ENCODE measurements around the gene VLDLR. TPM values are rescaled to one million over a fixed set of nuclear protein-coding genes. Genes with fewer than 3 reads are reported as not detected.

The VLDLR gene
- 10 to 100 TPM; 11.0 to 13.4 TPM for polyA plus RNA-seq

DNA sequence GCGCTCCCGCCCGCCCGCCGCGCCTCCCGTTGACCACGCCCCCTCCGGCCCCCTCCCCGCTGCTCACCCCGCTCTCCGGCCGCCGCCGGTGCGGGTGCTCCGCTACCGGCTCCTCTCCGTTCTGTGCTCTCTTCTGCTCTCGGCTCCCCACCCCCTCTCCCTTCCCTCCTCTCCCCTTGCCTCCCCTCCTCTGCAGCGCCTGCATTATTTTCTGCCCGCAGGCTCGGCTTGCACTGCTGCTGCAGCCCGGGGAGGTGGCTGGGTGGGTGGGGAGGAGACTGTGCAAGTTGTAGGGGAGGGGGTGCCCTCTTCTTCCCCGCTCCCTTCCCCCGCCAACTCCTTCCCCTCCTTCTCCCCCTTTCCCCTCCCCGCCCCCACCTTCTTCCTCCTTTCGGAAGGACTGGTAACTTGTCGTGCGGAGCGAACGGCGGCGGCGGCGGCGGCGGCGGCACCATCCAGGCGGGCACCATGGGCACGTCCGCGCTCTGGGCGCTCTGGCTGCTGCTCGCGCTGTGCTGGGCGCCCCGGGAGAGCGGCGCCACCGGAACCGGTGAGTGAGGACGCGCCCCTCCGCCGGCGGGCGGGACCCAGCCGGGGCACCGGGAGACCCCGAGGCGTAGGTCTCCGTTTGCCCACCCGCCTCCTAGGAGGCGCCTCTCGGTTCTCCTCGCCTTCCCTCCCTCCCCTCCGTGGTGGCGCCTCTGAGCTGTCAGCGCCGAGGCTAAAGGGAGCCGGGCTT, at the start of gene VLDLR:
VLDLR (plus strand) TSS at position 66 of the 739 bp plus-strand sequence; CDS start at position 469, 403 bp downstream.
- Histone ChIP-seq H3K27me3 (ENCODE audit: control insufficient read depth in 1 of 2, insufficient read depth in 2 of 2, low read length in 2 of 2) (no peaks in the 10 kb centered on the region), H3K9me3 (ENCODE audit: control insufficient read depth in 2 of 2, insufficient read depth in 1 of 2, low read depth in 1 of 2, low read length in 1 of 2) (no peaks in the 10 kb centered on the region), H3K4me3 (ENCODE audit: low read depth in 1 of 2, low read length in 2 of 2) (peak within 1 kb of the TSS; percentile 77 to 79), H3K36me3 (ENCODE audit: control insufficient read depth in 2 of 2, insufficient read depth in 2 of 2, low read length in 1 of 2) (no peaks in the 10 kb centered on the region), H3K4me1 (ENCODE audit: control insufficient read depth in 2 of 2, insufficient read depth in 2 of 2, low read length in 1 of 2) (peaks cover 0 to 3% of the 10 kb centered on the region in 2 donors), H3K27ac (ENCODE audit: low read depth in 2 of 2, low read length in 1 of 2) (peak within 1 kb of the TSS; percentile 84 to 85)
- 1% methylated on average over 23 to 72 of the region's 72 CpGs for WGBS, 2 donors

DNA sequence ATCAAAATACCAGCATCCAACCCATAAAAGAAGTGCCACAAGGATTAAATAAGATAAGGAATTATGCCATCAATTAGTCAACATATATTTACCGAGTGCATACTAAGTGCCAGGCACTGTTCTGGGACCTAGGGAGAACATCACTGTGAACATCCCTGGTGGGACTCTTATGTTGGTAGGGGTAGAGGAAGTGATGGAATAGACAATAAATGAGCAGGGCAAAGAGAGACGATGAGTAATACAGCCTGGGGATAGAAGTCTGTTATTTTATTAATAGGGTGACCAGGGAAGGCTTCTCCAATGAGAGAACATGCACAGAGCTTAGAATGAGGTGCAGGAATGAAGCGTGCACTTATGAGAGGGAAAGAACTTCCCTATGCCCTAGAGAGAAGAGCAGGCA, 47.4 kb upstream of the VLDLR start:
- Histone ChIP-seq H3K36me3 (ENCODE audit: control insufficient read depth in 2 of 2, insufficient read depth in 2 of 2, low read length in 1 of 2) (no peaks in the 10 kb centered on the region), H3K4me3 (ENCODE audit: low read depth in 1 of 2, low read length in 2 of 2) (no peak overlapping the region), H3K27me3 (ENCODE audit: control insufficient read depth in 1 of 2, insufficient read depth in 2 of 2, low read length in 2 of 2) (no peaks in the 10 kb centered on the region), H3K9me3 (ENCODE audit: control insufficient read depth in 2 of 2, insufficient read depth in 1 of 2, low read depth in 1 of 2, low read length in 1 of 2) (no peaks in the 10 kb centered on the region), H3K27ac (ENCODE audit: low read depth in 2 of 2, low read length in 1 of 2) (no peak overlapping the region), H3K4me1 (ENCODE audit: control insufficient read depth in 2 of 2, insufficient read depth in 2 of 2, low read length in 1 of 2) (no peaks in the 10 kb centered on the region)
- 74 to 88% methylated on average over 3 of the region's 3 CpGs for WGBS, 2 donors

DNA sequence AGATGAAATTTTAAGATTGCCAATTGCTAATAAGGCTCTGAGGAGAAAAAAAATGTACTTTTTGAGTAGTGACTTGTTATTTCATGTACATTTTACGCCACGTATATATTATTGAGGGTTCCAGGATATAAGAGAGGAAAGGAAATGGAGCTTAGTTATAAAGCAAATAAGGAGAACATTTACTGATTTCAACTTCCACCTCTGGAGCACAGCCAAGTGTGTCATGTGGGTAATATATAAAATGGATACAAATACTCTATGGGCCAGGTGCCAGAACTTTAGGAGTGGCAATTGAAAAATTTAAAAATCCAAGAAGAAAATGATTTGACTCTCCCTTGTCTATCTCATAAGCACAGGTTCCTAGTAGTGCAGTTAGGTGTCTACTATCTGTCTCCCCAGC, 45.0 kb upstream of the VLDLR start:
- WGBS, 2 donors, result 67 to 73% methylated on average over 2 of the region's 2 CpGs
- Histone ChIP-seq H3K4me1 (ENCODE audit: control insufficient read depth in 2 of 2, insufficient read depth in 2 of 2, low read length in 1 of 2) (no peaks in the 10 kb centered on the region), H3K27ac (ENCODE audit: low read depth in 2 of 2, low read length in 1 of 2) (no peak overlapping the region), H3K36me3 (ENCODE audit: control insufficient read depth in 2 of 2, insufficient read depth in 2 of 2, low read length in 1 of 2) (no peaks in the 10 kb centered on the region), H3K9me3 (ENCODE audit: control insufficient read depth in 2 of 2, insufficient read depth in 1 of 2, low read depth in 1 of 2, low read length in 1 of 2) (no peaks in the 10 kb centered on the region), H3K4me3 (ENCODE audit: low read depth in 1 of 2, low read length in 2 of 2) (no peak overlapping the region), H3K27me3 (ENCODE audit: control insufficient read depth in 1 of 2, insufficient read depth in 2 of 2, low read length in 2 of 2) (no peaks in the 10 kb centered on the region)

DNA sequence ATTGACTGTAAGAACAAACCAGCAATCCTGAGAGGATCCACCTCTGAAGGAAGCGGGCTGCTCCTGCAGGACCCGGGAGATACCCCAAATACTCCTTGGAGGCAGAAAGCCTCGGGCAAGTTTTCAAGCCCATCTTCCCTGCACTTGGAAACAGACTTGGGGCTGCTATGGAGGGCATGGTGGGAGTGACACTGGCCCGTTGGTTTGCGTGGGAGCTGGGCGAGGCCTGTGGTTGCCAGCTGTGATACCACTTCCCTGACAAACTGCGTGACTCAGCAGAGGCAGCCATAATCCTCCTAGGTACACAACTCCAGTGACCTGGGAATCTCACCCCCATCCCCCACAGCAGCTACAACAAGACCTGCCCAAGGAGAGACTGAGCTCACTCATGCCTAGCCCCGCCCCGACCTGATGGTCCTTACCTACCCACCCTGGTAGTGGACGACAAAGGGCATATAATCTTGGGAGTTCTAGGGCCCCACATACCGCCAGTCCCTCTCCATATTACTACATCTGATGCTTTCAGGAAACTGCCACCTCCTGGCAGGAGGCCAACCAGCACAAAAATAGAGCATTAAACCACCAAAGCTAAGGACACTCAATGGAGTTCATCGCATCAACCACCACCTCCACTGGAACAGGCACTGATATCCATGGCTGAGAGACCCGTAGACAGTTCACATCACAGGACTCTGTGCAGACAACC, 38.1 kb upstream of the VLDLR start:
- no peaks in the 10 kb centered on the region for H3K36me3 ChIP-seq (ENCODE audit: control insufficient read depth in 2 of 2, insufficient read depth in 2 of 2, low read length in 1 of 2)
- no peak overlapping the region for H3K4me3 ChIP-seq (ENCODE audit: low read depth in 1 of 2, low read length in 2 of 2)
- H3K27ac ChIP-seq (ENCODE audit: low read depth in 2 of 2, low read length in 1 of 2), result no peak overlapping the region
- WGBS, 2 donors, result 88 to 90% methylated on average over 13 of the region's 13 CpGs
- H3K27me3 ChIP-seq (ENCODE audit: control insufficient read depth in 1 of 2, insufficient read depth in 2 of 2, low read length in 2 of 2), result no peaks in the 10 kb centered on the region
- H3K9me3 ChIP-seq (ENCODE audit: control insufficient read depth in 2 of 2, insufficient read depth in 1 of 2, low read depth in 1 of 2, low read length in 1 of 2), result peaks cover 0 to 4% of the 10 kb centered on the region in 2 donors
- no peaks in the 10 kb centered on the region for H3K4me1 ChIP-seq (ENCODE audit: control insufficient read depth in 2 of 2, insufficient read depth in 2 of 2, low read length in 1 of 2)

DNA sequence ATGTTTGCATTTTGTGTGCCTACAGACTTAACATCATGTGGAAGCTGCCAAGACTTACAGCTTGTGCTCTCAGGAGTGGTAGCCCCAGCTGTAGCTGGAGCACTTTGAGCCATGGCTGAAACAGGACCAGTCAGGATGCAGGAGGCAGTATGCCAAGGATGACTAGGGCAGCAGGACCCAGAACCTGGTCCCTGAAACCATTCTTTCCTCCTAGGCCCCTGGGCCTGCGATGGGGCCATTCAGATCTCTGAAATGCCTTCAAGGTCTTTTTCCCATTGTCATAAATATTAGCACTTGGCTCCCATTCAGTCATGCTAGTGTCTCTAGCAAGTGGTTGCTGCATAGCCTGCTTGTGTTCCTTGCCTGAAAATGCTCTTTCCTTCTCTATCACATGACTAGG, 29.6 kb upstream of the VLDLR start:
- Histone ChIP-seq H3K27ac (ENCODE audit: low read depth in 2 of 2, low read length in 1 of 2) (no peak overlapping the region), H3K4me1 (ENCODE audit: control insufficient read depth in 2 of 2, insufficient read depth in 2 of 2, low read length in 1 of 2) (no peaks in the 10 kb centered on the region), H3K4me3 (ENCODE audit: low read depth in 1 of 2, low read length in 2 of 2) (no peak overlapping the region), H3K27me3 (ENCODE audit: control insufficient read depth in 1 of 2, insufficient read depth in 2 of 2, low read length in 2 of 2) (no peaks in the 10 kb centered on the region), H3K36me3 (ENCODE audit: control insufficient read depth in 2 of 2, insufficient read depth in 2 of 2, low read length in 1 of 2) (no peaks in the 10 kb centered on the region), H3K9me3 (ENCODE audit: control insufficient read depth in 2 of 2, insufficient read depth in 1 of 2, low read depth in 1 of 2, low read length in 1 of 2) (peaks cover 3 to 10% of the 10 kb centered on the region in 2 donors)
- 83 to 89% methylated on average over 1 of the region's 1 CpG for WGBS, 2 donors

DNA sequence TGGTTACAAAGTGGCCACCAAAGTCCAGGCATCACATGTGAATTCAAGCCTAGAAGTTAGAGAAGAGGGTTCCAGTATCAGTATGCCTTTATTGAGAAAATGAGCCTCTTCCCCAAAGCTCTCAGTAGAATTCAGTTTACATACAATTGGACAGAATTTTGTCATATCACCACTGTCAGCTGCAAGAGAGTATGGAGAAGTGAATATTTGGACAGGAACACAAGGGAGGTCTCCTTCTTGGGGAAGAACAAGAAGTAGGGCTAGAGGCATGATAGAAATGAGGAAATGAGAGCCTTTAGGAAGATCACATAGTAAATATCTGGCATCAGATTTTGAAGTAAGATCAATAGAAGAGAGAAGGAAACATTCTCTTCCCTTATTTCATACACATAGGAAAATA, 27.8 kb upstream of the VLDLR start:
- Histone ChIP-seq H3K4me1 (ENCODE audit: control insufficient read depth in 2 of 2, insufficient read depth in 2 of 2, low read length in 1 of 2) (no peaks in the 10 kb centered on the region), H3K4me3 (ENCODE audit: low read depth in 1 of 2, low read length in 2 of 2) (no peak overlapping the region), H3K36me3 (ENCODE audit: control insufficient read depth in 2 of 2, insufficient read depth in 2 of 2, low read length in 1 of 2) (no peaks in the 10 kb centered on the region), H3K9me3 (ENCODE audit: control insufficient read depth in 2 of 2, insufficient read depth in 1 of 2, low read depth in 1 of 2, low read length in 1 of 2) (peaks cover 3 to 10% of the 10 kb centered on the region in 2 donors), H3K27ac (ENCODE audit: low read depth in 2 of 2, low read length in 1 of 2) (no peak overlapping the region), H3K27me3 (ENCODE audit: control insufficient read depth in 1 of 2, insufficient read depth in 2 of 2, low read length in 2 of 2) (no peaks in the 10 kb centered on the region)

DNA sequence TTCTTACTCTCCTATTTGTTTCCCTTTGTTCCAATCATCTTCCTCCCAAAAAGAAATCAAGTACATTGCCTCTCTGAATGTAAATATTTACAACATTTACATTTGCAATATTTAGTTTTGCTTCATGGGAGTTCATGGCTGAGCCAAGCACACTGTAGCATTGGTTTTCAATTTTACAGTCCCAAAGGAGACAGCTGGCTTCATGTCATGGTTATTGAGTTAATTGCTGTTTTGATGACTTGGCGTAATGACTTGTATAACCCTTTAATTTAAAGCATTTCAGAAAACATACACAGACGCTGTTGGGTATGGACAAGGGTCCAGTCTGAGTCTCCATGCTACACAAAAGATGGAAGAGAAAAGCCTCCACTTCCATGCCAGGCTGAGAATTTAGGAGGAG, 25.6 kb upstream of the VLDLR start:
- Histone ChIP-seq H3K4me1 (ENCODE audit: control insufficient read depth in 2 of 2, insufficient read depth in 2 of 2, low read length in 1 of 2) (no peaks in the 10 kb centered on the region), H3K27me3 (ENCODE audit: control insufficient read depth in 1 of 2, insufficient read depth in 2 of 2, low read length in 2 of 2) (no peaks in the 10 kb centered on the region), H3K27ac (ENCODE audit: low read depth in 2 of 2, low read length in 1 of 2) (no peak overlapping the region), H3K36me3 (ENCODE audit: control insufficient read depth in 2 of 2, insufficient read depth in 2 of 2, low read length in 1 of 2) (no peaks in the 10 kb centered on the region), H3K9me3 (ENCODE audit: control insufficient read depth in 2 of 2, insufficient read depth in 1 of 2, low read depth in 1 of 2, low read length in 1 of 2) (peaks cover 3 to 8% of the 10 kb centered on the region in 2 donors), H3K4me3 (ENCODE audit: low read depth in 1 of 2, low read length in 2 of 2) (no peak overlapping the region)
- 64 to 87% methylated on average over 2 of the region's 2 CpGs for WGBS, 2 donors

DNA sequence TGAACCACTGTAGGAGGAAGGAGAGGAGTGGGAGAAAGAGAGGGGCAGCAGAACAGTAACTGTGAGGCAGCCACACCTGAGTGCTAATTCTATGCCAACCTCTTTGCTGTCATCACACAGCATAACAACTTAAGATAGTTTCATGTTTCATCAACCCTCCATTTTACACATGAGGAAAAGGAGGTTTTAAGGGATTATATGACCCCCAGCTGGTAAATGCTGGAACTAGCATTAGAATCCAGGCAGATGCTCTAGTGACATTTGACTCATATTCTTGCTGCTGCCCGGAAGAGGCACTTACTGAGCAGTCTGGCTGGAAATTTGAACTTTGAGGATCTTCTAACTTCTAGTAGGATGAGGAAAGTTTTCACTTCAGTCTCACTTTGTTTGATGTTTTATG, 24.1 kb upstream of the VLDLR start:
- H3K36me3 ChIP-seq (ENCODE audit: control insufficient read depth in 2 of 2, insufficient read depth in 2 of 2, low read length in 1 of 2), result no peaks in the 10 kb centered on the region
- H3K27ac ChIP-seq (ENCODE audit: low read depth in 2 of 2, low read length in 1 of 2), result no peak overlapping the region
- H3K4me3 ChIP-seq (ENCODE audit: low read depth in 1 of 2, low read length in 2 of 2), result no peak overlapping the region
- H3K4me1 ChIP-seq (ENCODE audit: control insufficient read depth in 2 of 2, insufficient read depth in 2 of 2, low read length in 1 of 2), result no peaks in the 10 kb centered on the region
- 73 to 75% methylated on average over 1 of the region's 1 CpG for WGBS, 2 donors
- H3K9me3 ChIP-seq (ENCODE audit: control insufficient read depth in 2 of 2, insufficient read depth in 1 of 2, low read depth in 1 of 2, low read length in 1 of 2), result no peaks in the 10 kb centered on the region
- H3K27me3 ChIP-seq (ENCODE audit: control insufficient read depth in 1 of 2, insufficient read depth in 2 of 2, low read length in 2 of 2), result no peaks in the 10 kb centered on the region

DNA sequence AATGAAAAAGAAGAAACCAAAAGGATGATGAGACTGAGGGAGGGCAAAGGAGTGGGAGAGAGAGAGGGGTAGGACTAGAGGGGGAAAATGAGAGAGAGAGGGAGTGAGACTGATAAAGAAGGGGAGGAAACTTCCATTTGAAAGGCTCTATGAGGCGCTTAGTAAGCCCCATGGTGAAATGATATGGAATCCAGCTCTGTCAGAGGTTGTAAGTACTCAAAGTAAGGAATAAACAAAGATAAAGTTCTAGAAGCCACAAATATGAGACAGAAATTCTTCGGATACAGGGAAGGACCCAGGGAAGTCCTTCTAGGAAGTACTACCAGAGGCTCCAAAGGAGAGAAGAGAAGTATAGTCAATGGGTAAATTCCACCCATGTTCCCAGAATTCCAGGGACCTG, 21.7 kb upstream of the VLDLR start:
- no peaks in the 10 kb centered on the region for H3K9me3 ChIP-seq (ENCODE audit: control insufficient read depth in 2 of 2, insufficient read depth in 1 of 2, low read depth in 1 of 2, low read length in 1 of 2)
- H3K27ac ChIP-seq (ENCODE audit: low read depth in 2 of 2, low read length in 1 of 2), result no peak overlapping the region
- H3K36me3 ChIP-seq (ENCODE audit: control insufficient read depth in 2 of 2, insufficient read depth in 2 of 2, low read length in 1 of 2), result no peaks in the 10 kb centered on the region
- 87 to 90% methylated on average over 2 of the region's 2 CpGs for WGBS, 2 donors
- H3K4me3 ChIP-seq (ENCODE audit: low read depth in 1 of 2, low read length in 2 of 2), result no peak overlapping the region
- no peaks in the 10 kb centered on the region for H3K27me3 ChIP-seq (ENCODE audit: control insufficient read depth in 1 of 2, insufficient read depth in 2 of 2, low read length in 2 of 2)
- H3K4me1 ChIP-seq (ENCODE audit: control insufficient read depth in 2 of 2, insufficient read depth in 2 of 2, low read length in 1 of 2), result no peaks in the 10 kb centered on the region

DNA sequence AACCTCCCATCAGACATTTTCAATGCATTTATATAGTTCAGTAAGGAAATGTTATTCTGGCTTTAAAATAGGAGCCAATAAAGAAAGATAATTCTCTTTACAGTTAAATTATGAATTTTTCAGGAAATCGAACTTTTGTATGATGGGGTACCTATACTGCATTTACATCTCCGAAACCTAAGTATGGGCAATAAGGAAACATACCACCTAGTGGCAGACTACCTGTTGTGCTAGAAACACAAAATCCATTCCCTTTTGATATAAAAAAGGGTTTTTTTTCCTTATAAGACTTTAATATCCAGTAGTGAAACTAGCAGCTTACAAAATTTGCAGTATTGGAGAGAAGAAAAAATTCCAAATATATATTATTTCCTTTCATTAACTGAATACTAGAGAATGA, 21.3 kb upstream of the VLDLR start:
- H3K4me3 ChIP-seq (ENCODE audit: low read depth in 1 of 2, low read length in 2 of 2), result no peak overlapping the region
- WGBS, 2 donors, result 86 to 87% methylated on average over 2 of the region's 2 CpGs
- H3K36me3 ChIP-seq (ENCODE audit: control insufficient read depth in 2 of 2, insufficient read depth in 2 of 2, low read length in 1 of 2), result no peaks in the 10 kb centered on the region
- H3K27me3 ChIP-seq (ENCODE audit: control insufficient read depth in 1 of 2, insufficient read depth in 2 of 2, low read length in 2 of 2), result no peaks in the 10 kb centered on the region
- no peaks in the 10 kb centered on the region for H3K9me3 ChIP-seq (ENCODE audit: control insufficient read depth in 2 of 2, insufficient read depth in 1 of 2, low read depth in 1 of 2, low read length in 1 of 2)
- H3K27ac ChIP-seq (ENCODE audit: low read depth in 2 of 2, low read length in 1 of 2), result no peak overlapping the region
- H3K4me1 ChIP-seq (ENCODE audit: control insufficient read depth in 2 of 2, insufficient read depth in 2 of 2, low read length in 1 of 2), result no peaks in the 10 kb centered on the region

All from esophagus (tissue), 2 donors.